H1 (cell line): Measurements from ENCODE around the gene WDR45. TPM values are rescaled to one million over a fixed set of nuclear protein-coding genes. Genes with fewer than 3 reads are reported as not detected.

Experiments used
- CTCF ChIA-PET: fragments of 300-600 bp; sonication (Branson Sonifier 250); formaldehyde crosslinking; loops from one replicate; lab custom pipeline; 2021; ENCODE audit not compliant: partially characterized antibody; lab: Charles Lee
- POLR2A ChIA-PET: fragments of 300-600 bp; sonication (Branson Sonifier 250); formaldehyde crosslinking; loops from one replicate; lab custom pipeline; 2021; ENCODE audit warnings: inconsistent platforms; ENCODE audit not compliant: partially characterized antibody; lab: Charles Lee
- DNase-seq, 2 experiments: peaks; one replicate each; pipeline versions ENCODE4 v3.0.0 to v3.0.0-alpha.2; 2010 to 2022; ENCODE audit warnings: low spot score in 2 of 2, low read depth in 1 of 2, mixed read lengths in 1 of 2
- FAIRE-seq: peaks from 2 replicates; lab custom pipeline; 2011; peaks lifted over from hg19 to GRCh38; lab: Jason Lieb, UNC
- H2AFZ ChIP-seq: 2 replicates; pipeline ENCODE4 v1.8.1; 2012; ENCODE audit warnings: low read length, inconsistent platforms
- H2AK5ac ChIP-seq: 2 replicates; pipeline ENCODE4 v1.6.1; 2013; ENCODE audit warnings: low read depth, low read length
- H2BK120ac ChIP-seq: replicated peaks from 2 replicates; pipeline ENCODE3; 2013; ENCODE audit warnings: low read depth, low read length, inconsistent platforms
- H2BK12ac ChIP-seq: 2 replicates; pipeline ENCODE4 v1.6.1; 2013; ENCODE audit warnings: low read depth, low read length
- H2BK15ac ChIP-seq: 2 replicates; pipeline ENCODE4 v1.6.1; 2013; ENCODE audit warnings: low read length
- H2BK20ac ChIP-seq: 2 replicates; pipeline ENCODE4 v1.6.1; 2013; ENCODE audit warnings: low read length
- H2BK5ac ChIP-seq: 2 replicates; pipeline ENCODE4 v1.6.1; 2013; ENCODE audit warnings: low read depth, low read length
- H3K14ac ChIP-seq: 2 replicates; pipeline ENCODE4 v1.6.1; 2013; ENCODE audit warnings: inconsistent platforms; ENCODE audit not compliant: insufficient read length
- H3K18ac ChIP-seq: 2 replicates; pipeline ENCODE4 v1.6.1; 2013; ENCODE audit warnings: low read length; ENCODE audit errors: extremely low read depth
- H3K23ac ChIP-seq: 2 replicates; pipeline ENCODE4 v1.6.1; 2013; ENCODE audit warnings: inconsistent platforms; ENCODE audit not compliant: insufficient read length
- H3K23me2 ChIP-seq: 2 replicates; pipeline ENCODE4 v1.6.1; 2013; ENCODE audit warnings: low read depth, low read length
- H3K27ac ChIP-seq: 2 replicates; pipeline ENCODE4 v1.6.1; 2011; ENCODE audit warnings: low read depth, low read length, inconsistent platforms
- H3K27me3 ChIP-seq, 4 experiments: replicated peaks in 1 of 4; 1 replicate in 1 of 4; 2 replicates in 3 of 4; pipeline versions ENCODE4 v1.6.1 to v1.8.1; 2011 to 2013; ENCODE audit warnings: low read length in 3 of 4, mild to moderate bottlenecking in 3 of 4, inconsistent platforms in 2 of 4, mixed read lengths in 2 of 4, moderate library complexity in 1 of 4; ENCODE audit not compliant: control insufficient read depth in 3 of 4, insufficient read depth in 3 of 4; ENCODE audit errors: extremely low read depth in 1 of 4
- H3K36me3 ChIP-seq, 4 experiments: 2 replicates each; pipeline versions ENCODE4 v1.6.1 to v1.8.1; 2011 to 2013; ENCODE audit warnings: mild to moderate bottlenecking in 4 of 4, low read length in 3 of 4, moderate library complexity in 2 of 4, control low read depth in 1 of 4, inconsistent platforms in 1 of 4; ENCODE audit not compliant: insufficient read depth in 4 of 4, control insufficient read depth in 2 of 4
- H3K4ac ChIP-seq: replicated peaks from 2 replicates; pipeline ENCODE3; 2013; ENCODE audit warnings: low read length, low read depth, mixed read lengths, inconsistent platforms; ENCODE audit not compliant: insufficient read length
- H3K4me1 ChIP-seq, 4 experiments: replicated peaks in 1 of 4; 1 replicate in 1 of 4; 2 replicates in 3 of 4; pipeline versions ENCODE4 v1.6.1 to v1.8.1; 2011 to 2013; ENCODE audit warnings: low read length in 3 of 4, inconsistent platforms in 2 of 4, mixed read lengths in 1 of 4; ENCODE audit not compliant: insufficient read depth in 4 of 4, control insufficient read depth in 3 of 4
- H3K4me2 ChIP-seq, 2 experiments: 2 replicates each; pipeline versions ENCODE4 v1.6.1 to v1.8.1; 2011 to 2013; ENCODE audit warnings: low read depth in 2 of 2, low read length in 2 of 2, control low read depth in 1 of 2, inconsistent platforms in 1 of 2, mild to moderate bottlenecking in 1 of 2; ENCODE audit not compliant: insufficient read depth in 1 of 2
- H3K4me3 ChIP-seq, 4 experiments: fragments of 200-600, 300-600 bp in 1 of 4; sonication (generic), shearing (Covaris generic), sonication (Bioruptor Twin) in 1 of 4; 2 replicates each; pipeline versions ENCODE4 v1.5.1 to v1.8.1; 2011 to 2016; ENCODE audit warnings: low read length in 4 of 4, low read depth in 3 of 4, control low read depth in 2 of 4, inconsistent platforms in 2 of 4, mild to moderate bottlenecking in 2 of 4, mixed read lengths in 1 of 4, moderate library complexity in 1 of 4; ENCODE audit not compliant: insufficient read depth in 2 of 4; ENCODE audit errors: extremely low read depth in 1 of 4
- H3K56ac ChIP-seq: replicated peaks from 2 replicates; pipeline ENCODE3; 2013; ENCODE audit warnings: low read depth, mild to moderate bottlenecking, mixed read lengths, low read length, inconsistent platforms; ENCODE audit not compliant: insufficient read length
- H3K79me1 ChIP-seq: 2 replicates; pipeline ENCODE4 v1.6.1; 2013; ENCODE audit warnings: low read depth, low read length, control low read depth
- H3K79me2 ChIP-seq, 2 experiments: 2 replicates each; pipeline versions ENCODE4 v1.6.1 to v1.8.1; 2012 to 2013; ENCODE audit warnings: low read length in 2 of 2, mild to moderate bottlenecking in 2 of 2, inconsistent platforms in 1 of 2; ENCODE audit not compliant: insufficient read depth in 2 of 2, control insufficient read depth in 1 of 2
- H3K9ac ChIP-seq, 4 experiments: replicated peaks in 1 of 4; 1 replicate in 1 of 4; 2 replicates in 3 of 4; pipeline versions ENCODE4 v1.6.1 to v1.8.1; 2011 to 2013; ENCODE audit warnings: low read depth in 3 of 4, low read length in 3 of 4, control low read depth in 2 of 4, mild to moderate bottlenecking in 2 of 4, moderate library complexity in 2 of 4, inconsistent platforms in 1 of 4; ENCODE audit errors: extremely low read depth in 1 of 4
- H3K9me3 ChIP-seq, 2 experiments: 2 replicates each; pipeline versions ENCODE4 v1.6.1 to v1.8.1; 2012 to 2013; ENCODE audit warnings: mild to moderate bottlenecking in 2 of 2, moderate library complexity in 2 of 2, control low read depth in 1 of 2, inconsistent platforms in 1 of 2, low read depth in 1 of 2, low read length in 1 of 2, mixed read lengths in 1 of 2; ENCODE audit not compliant: insufficient read depth in 2 of 2
- H4K20me1 ChIP-seq, 2 experiments: replicated peaks in 1 of 2; 2 replicates each; pipeline versions ENCODE3 to v1.8.1; 2011 to 2013; ENCODE audit warnings: inconsistent platforms in 2 of 2, low read length in 2 of 2, mild to moderate bottlenecking in 1 of 2; ENCODE audit not compliant: insufficient read depth in 2 of 2, control insufficient read depth in 1 of 2
- H4K5ac ChIP-seq: 2 replicates; pipeline ENCODE4 v1.6.1; 2013; ENCODE audit warnings: low read length, low read depth, mixed read lengths, inconsistent platforms; ENCODE audit not compliant: insufficient read length
- H4K8ac ChIP-seq: 2 replicates; pipeline ENCODE4 v1.8.0; 2013; ENCODE audit warnings: mild to moderate bottlenecking, moderate library complexity, low read length, inconsistent platforms; ENCODE audit not compliant: insufficient read depth; ENCODE audit errors: extremely low read depth
- H4K91ac ChIP-seq: replicated peaks from 2 replicates; pipeline ENCODE3; 2013; ENCODE audit warnings: low read length, mixed read lengths, inconsistent platforms; ENCODE audit not compliant: insufficient read length
- CHD2 ChIP-seq: IDR thresholded peaks from 2 replicates; pipeline ENCODE4 v1.6.1; 2012; ENCODE audit warnings: low read length, improper control_type of control experiment
- CTCF ChIP-seq, 3 experiments: IDR thresholded peaks; 1 replicate in 2 of 3; 2 replicates in 1 of 3; pipeline versions ENCODE4 v1.5.1 to v1.6.1; 2011; ENCODE audit warnings: low read length in 3 of 3, mild to moderate bottlenecking in 3 of 3, inconsistent platforms in 2 of 3, low read depth in 1 of 3, moderate library complexity in 1 of 3; ENCODE audit not compliant: insufficient read depth in 1 of 3; ENCODE audit errors: control extremely low read depth in 1 of 3
- GABPA ChIP-seq: IDR thresholded peaks from 2 replicates; pipeline ENCODE4 v1.6.1; 2011; ENCODE audit warnings: mild to moderate bottlenecking, low read length, moderate library complexity, borderline replicate concordance; ENCODE audit not compliant: insufficient read depth
- RAD21 ChIP-seq, 2 experiments: IDR thresholded peaks in 1 of 2; conservative IDR thresholded peaks in 1 of 2; 2 replicates each; pipeline ENCODE4 v1.6.1; 2011; ENCODE audit warnings: low read depth in 2 of 2, low read length in 2 of 2, improper control_type of control experiment in 1 of 2, inconsistent platforms in 1 of 2, mild to moderate bottlenecking in 1 of 2, moderate library complexity in 1 of 2
- RFX5 ChIP-seq: IDR thresholded peaks from 2 replicates; pipeline ENCODE4 v1.6.1; 2011; ENCODE audit warnings: low read depth, low read length, improper control_type of control experiment, borderline replicate concordance
- SAP30 ChIP-seq: fragments of 300-600 bp; sonication (generic); IDR thresholded peaks from 2 replicates; pipeline ENCODE4 v1.7.1; 2012; ENCODE audit warnings: low read length, moderate library complexity, mild to moderate bottlenecking, inconsistent platforms; ENCODE audit not compliant: insufficient read depth, insufficient replicate concordance
- SIN3A ChIP-seq, 2 experiments: IDR thresholded peaks in 1 of 2; conservative IDR thresholded peaks in 1 of 2; 2 replicates each; pipeline ENCODE4 v1.6.1; 2011 to 2012; ENCODE audit warnings: low read length in 2 of 2, improper control_type of control experiment in 1 of 2, low read depth in 1 of 2, mild to moderate bottlenecking in 1 of 2
- SP1 ChIP-seq: IDR thresholded peaks from 2 replicates; pipeline ENCODE4 v1.6.1; 2011; ENCODE audit warnings: low read depth, low read length
- WGBS, 2 experiments: shearing (Covaris generic) in 1 of 2; methylation state at CpG; one replicate each; pipeline versions ENCODE4 v1.1.6 to v1.1.7; 2013 to 2015; ENCODE audit warnings: low lambda C conversion rate in 2 of 2, mixed read lengths in 2 of 2, inconsistent platforms in 1 of 2, low coverage in 1 of 2, missing lambda C conversion rate in 1 of 2; ENCODE audit not compliant: insufficient replicate concordance in 2 of 2, insufficient coverage in 1 of 2, insufficient read length in 1 of 2; ENCODE audit errors: extremely low coverage in 1 of 2, missing lambda C conversion rate in 1 of 2; 5-methylcytosine and 5-hydroxymethylcytosine counted together
- polyA plus RNA-seq, 7 experiments: library from polyadenylated mRNA; depleted of rRNA in 3 of 7; stranded (reverse) in 5 of 7; unstranded in 2 of 7; fragments of >200 nt in 5 of 7; fragments of 200-250 nt in 2 of 7; gene quantifications; 1 replicate in 5 of 7; 2 replicates in 1 of 7; 4 replicates in 1 of 7; pipeline versions ENCODE4 v1.2.1 to v1.2.3, GENCODE V29; 2011 to 2013; ENCODE audit warnings: missing spikeins in 2 of 7, mixed read lengths in 2 of 7
- total RNA-seq: library from RNA; stranded (reverse); fragmentation: NEBNext Ultra II Directional; extraction: Animal tissue kit (Norgen Biotek cat#: 25700); gene quantifications from 2 replicates; pipeline ENCODE4 v1.2.1, GENCODE V29; 2021

The WDR45 gene
- total and polyA plus RNA-seq, 2 of the 8 experiments (the other 6 are each of a cell fraction or from before 2014, with no cell fraction given) = 27.9 to 49.7 TPM

DNA sequence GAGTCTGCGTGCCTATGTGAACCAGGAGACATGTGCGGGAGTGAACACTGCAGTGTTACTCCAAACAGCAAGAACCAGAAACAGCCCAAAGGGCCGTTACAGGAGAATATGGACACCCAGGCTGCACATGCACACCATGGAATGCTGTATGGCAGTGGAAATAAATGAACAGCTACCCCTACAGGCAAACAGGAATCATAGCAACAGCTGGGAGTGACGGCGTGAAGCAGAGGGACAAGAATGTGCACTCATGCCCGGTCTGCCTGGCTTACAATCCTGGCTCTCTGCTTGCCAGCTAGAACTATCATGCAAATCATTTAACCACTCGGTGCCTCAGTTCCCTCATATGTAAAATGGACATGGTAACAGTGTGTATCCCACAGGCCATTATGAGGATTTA lies 27.2 kb upstream of the WDR45 start:
- ChIA-PET CTCF (interaction anchor here (0.6 to 1.7 kb wide), 6 partner anchors 10 to 125 kb away, joined by 3 to 5 read pairs (median 3); no protein-coding TSS in a partner anchor), POLR2A (no interaction called here)
- Histone ChIP-seq H4K5ac (no peak overlapping the region), H2BK5ac (no peak overlapping the region), H3K14ac (no peak overlapping the region), H3K27me3 (no peaks in the 10 kb centered on the region), H4K91ac (no peak overlapping the region), H3K27ac (no peak overlapping the region), H3K9me3 (no peaks in the 10 kb centered on the region), H3K23me2 (no peaks in the 10 kb centered on the region), H3K79me2 (no peaks in the 10 kb centered on the region), H3K4me1 (no peaks in the 10 kb centered on the region), H2BK20ac (no peak overlapping the region), H3K56ac (no peak overlapping the region), H2BK15ac (no peak overlapping the region), H3K9ac (no peak overlapping the region), H3K4me2 (no peak overlapping the region), H4K20me1 (no peaks in the 10 kb centered on the region), H3K4ac (no peak overlapping the region), H3K23ac (no peak overlapping the region), H2BK120ac (no peak overlapping the region), H2BK12ac (no peak overlapping the region), H3K79me1 (no peaks in the 10 kb centered on the region), H2AFZ (no peak overlapping the region), H3K36me3 (peaks cover 0 to 3% (median 0%) of the 10 kb centered on the region in 4 experiments; a peak in 1 of 8 replicates), H4K8ac (no peak overlapping the region), H3K18ac (no peak overlapping the region), H2AK5ac (no peak overlapping the region), H3K4me3 (no peak overlapping the region)
- DNase-seq (no peak), FAIRE-seq (no peak)
- 85% methylated on average over 5 of the region's 7 CpGs; no CpG with 5 or more reads in 1 of the 2 experiments for WGBS, 2 experiments
- TF ChIP-seq SIN3A (conservative IDR thresholded peaks at IDR 0.05 in 1 of 2, IDR thresholded peaks at IDR 0.05 in 1 of 2; ENCODE audit: low read depth in 1 of 2, low read length in 2 of 2) (no peak), SAP30 (no peak), SP1 (no peak), CHD2 (no peak), RAD21 (IDR thresholded peaks at IDR 0.05 in 1 of 2, conservative IDR thresholded peaks at IDR 0.05 in 1 of 2; ENCODE audit: low read depth in 2 of 2, low read length in 2 of 2) (peak; percentile 42 to 44), GABPA (no peak), CTCF (IDR thresholded peaks at IDR 0.05; ENCODE audit: control extremely low read depth in 1 of 3, insufficient read depth in 1 of 3, low read depth in 1 of 3, low read length in 3 of 3) (peak; percentile 22 to 57 (median 41); a peak in 3 of 4 replicates), RFX5 (no peak)
